GM10266 (cell line): ENCODE data around the gene CCDC24.

Source experiments
- DNase-seq: peaks from one replicate; pipeline ENCODE4 v3.0.0; 2012; ENCODE audit errors: extremely low spot score
- TF ChIP-seq, protein P1 (sequence below): IDR thresholded peaks from 2 replicates; pipeline ENCODE4 v1.5.1; 2012; ENCODE audit warnings: mild to moderate bottlenecking, low read depth; ENCODE audit not compliant: control insufficient read depth, insufficient read depth; ENCODE audit errors: missing control alignments

CCDC24 gene

DNA sequence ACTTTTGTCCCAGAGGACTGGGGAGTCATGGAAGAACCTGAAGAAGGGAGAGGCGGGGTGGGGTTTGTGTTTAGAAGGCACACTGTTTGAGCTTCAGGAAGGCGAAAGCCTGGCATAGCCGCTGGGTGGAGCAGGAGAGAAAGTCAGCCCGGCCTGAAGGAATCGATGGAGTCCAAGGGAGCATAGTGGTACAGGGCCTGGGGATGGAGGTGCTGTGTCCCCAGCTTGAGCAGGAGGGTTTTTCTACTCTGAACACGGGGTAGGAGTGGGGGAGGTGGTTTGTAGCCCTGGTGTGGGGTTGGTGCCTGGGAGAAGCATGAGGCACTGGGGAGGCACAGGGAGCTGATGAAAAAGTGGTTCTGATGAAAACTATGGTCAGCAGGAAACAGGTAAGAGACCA, 4.7 kb upstream of the CCDC24 start:
- TF ChIP-seq, protein P1, sequence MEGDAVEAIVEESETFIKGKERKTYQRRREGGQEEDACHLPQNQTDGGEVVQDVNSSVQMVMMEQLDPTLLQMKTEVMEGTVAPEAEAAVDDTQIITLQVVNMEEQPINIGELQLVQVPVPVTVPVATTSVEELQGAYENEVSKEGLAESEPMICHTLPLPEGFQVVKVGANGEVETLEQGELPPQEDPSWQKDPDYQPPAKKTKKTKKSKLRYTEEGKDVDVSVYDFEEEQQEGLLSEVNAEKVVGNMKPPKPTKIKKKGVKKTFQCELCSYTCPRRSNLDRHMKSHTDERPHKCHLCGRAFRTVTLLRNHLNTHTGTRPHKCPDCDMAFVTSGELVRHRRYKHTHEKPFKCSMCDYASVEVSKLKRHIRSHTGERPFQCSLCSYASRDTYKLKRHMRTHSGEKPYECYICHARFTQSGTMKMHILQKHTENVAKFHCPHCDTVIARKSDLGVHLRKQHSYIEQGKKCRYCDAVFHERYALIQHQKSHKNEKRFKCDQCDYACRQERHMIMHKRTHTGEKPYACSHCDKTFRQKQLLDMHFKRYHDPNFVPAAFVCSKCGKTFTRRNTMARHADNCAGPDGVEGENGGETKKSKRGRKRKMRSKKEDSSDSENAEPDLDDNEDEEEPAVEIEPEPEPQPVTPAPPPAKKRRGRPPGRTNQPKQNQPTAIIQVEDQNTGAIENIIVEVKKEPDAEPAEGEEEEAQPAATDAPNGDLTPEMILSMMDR, result no peak
- DNase-seq, result no peak

GRCh38 chr1:43987159-43987902, 4.1 kb upstream of the CCDC24 start:
- TF ChIP-seq, protein P1, result no peak
- DNase-seq, result no peak

- DNase-seq, result no peak
- TF ChIP-seq, protein P1, result no peak
Measured at GRCh38 chr1:43990271-43991199, 864 bp upstream of the CCDC24 start.

- TF ChIP-seq, protein P1, result no peak
- DNase-seq, result no peak
Measured at GRCh38 chr1:43991200-43991475, 261 bp upstream of the CCDC24 start.

DNA sequence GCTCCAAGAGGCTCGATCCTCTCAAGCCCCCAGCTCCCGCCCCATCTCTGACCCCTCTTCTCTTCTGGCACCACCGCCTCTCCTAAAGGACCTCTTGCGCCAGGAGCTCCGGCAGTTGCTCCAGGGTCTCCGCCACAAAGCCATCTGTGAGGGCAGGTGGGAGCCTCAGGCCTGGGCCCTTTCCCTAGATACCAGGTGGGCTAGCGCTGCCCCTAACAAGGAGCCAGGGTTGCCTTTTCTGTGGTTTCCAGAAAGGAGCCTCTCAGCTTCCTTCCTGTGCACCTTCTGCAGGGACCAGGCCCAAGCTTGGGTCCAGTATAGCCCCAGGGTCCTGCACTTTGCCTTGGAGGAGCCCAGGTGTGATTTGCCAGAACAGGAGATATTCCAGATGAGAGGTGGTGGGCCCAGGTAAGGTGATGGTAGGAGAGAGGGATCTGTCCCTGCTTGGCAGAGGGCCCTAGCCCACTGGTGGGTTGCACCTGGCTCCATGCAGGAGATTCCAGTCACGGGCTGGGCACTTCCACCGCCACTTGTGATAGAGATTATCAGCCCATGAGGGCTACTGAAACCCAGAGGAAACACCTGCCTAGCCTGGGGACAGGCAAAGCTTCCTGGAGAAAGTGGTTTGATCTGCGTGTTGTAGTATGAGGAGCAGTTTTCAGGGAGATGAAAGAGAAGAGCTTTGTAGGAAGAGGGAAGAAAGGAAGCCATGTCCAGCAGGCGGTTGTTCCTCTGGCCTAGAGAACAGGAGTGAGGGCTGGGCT, 1.0 kb downstream of the CCDC24 start:
- TF ChIP-seq, protein P1, result no peak
- DNase-seq, result no peak

DNA sequence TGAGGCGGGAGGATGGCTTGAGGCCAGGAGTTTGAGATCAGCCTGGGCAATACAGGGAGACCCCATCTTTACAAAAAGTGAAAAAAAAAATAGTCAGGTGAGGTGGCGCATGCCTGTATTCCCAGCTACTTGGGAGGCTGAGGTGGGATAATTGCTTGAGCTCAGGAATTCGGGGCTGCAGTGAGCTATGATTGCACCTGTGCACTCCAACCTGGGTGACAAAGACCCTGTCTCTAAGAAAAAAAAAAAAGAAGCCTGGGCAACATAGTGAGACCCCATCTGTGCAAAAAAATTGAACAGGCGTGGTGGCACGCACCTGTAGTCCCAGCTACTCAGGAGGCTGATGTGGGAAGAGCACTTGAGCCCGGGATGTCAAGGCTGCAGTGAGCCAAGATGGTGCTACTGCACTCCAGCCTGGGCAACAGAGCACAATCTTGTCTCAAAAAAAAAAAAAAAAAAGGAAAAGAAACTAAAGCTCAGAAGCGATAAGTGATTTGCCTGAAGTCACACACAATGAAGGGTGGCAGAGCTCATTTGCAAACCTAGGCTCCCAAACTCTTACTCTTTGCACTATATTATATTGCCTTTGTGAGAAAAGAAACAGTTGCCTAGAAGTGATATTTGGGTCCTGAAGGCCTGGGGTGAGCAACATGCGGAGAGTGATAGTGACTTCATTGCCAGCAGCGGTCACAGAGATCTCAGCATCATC, 2.0 kb downstream of the CCDC24 start:
- DNase-seq, result no peak
- TF ChIP-seq, protein P1, result no peak
